Lung (tissue), 12 donors: ENCODE measurements around the gene TNFAIP6. TPM values are rescaled to one million over a fixed set of nuclear protein-coding genes. Genes with fewer than 3 reads are reported as not detected.

Experiments
- ATAC-seq: fragments of 200-7000 bp; cut with Tn5 transposase; one replicate; pipeline ENCODE4 v1.9.1; 2020; ENCODE audit warnings: moderate number of reproducible peaks; ENCODE audit not compliant: insufficient read depth, low FRiP score
- DNase-seq, 3 donors: peaks; one replicate each; pipeline ENCODE4 v3.0.0-alpha.2; 2013 to 2017
- H3K27ac ChIP-seq, 2 donors: one replicate each; pipeline ENCODE4 v1.5.1; 2013; ENCODE audit warnings: mild to moderate bottlenecking in 2 of 2, moderate library complexity in 2 of 2, control low read depth in 1 of 2, inconsistent platforms in 1 of 2, low read depth in 1 of 2, low read length in 1 of 2
- H3K27me3 ChIP-seq, 3 donors: one replicate each; pipeline ENCODE4 v1.5.1; 2013; ENCODE audit warnings: low read length in 2 of 3; ENCODE audit not compliant: control insufficient read depth in 3 of 3, insufficient read depth in 3 of 3
- H3K36me3 ChIP-seq, 4 donors: one replicate each; pipeline ENCODE4 v1.5.1; 2013; ENCODE audit warnings: low read length in 4 of 4, mild to moderate bottlenecking in 1 of 4, moderate library complexity in 1 of 4; ENCODE audit not compliant: control insufficient read depth in 4 of 4, insufficient read depth in 4 of 4
- H3K4me1 ChIP-seq, 5 donors: one replicate each; pipeline ENCODE4 v1.5.1; 2013; ENCODE audit warnings: low read length in 5 of 5, mild to moderate bottlenecking in 2 of 5, moderate library complexity in 1 of 5; ENCODE audit not compliant: control insufficient read depth in 5 of 5, insufficient read depth in 5 of 5
- H3K4me3 ChIP-seq: one replicate; pipeline ENCODE4 v1.5.1; 2013; ENCODE audit warnings: mild to moderate bottlenecking, control low read depth, moderate library complexity
- H3K9ac ChIP-seq, 2 donors: one replicate each; pipeline ENCODE4 v1.5.1; 2013; ENCODE audit warnings: low read length in 2 of 2, control low read depth in 1 of 2; ENCODE audit not compliant: insufficient read depth in 1 of 2
- H3K9me3 ChIP-seq, 4 donors: one replicate each; pipeline ENCODE4 v1.5.1; 2013; ENCODE audit warnings: low read length in 3 of 4, mild to moderate bottlenecking in 1 of 4, moderate library complexity in 1 of 4; ENCODE audit not compliant: control insufficient read depth in 4 of 4, insufficient read depth in 3 of 4
- CTCF ChIP-seq: IDR thresholded peaks from 2 replicates; pipeline ENCODE4 v1.5.1; 2012; ENCODE audit warnings: mild to moderate bottlenecking; ENCODE audit errors: control extremely low read depth, extremely low read depth
- WGBS, 2 donors: extraction: QIAGEN DNeasy Blood & Tissue Kit; methylation state at CpG; one replicate each; pipeline ENCODE4 v1.1.7; 2013; 5-methylcytosine and 5-hydroxymethylcytosine counted together
- polyA plus RNA-seq, 2 donors: library from polyadenylated mRNA; stranded (reverse); fragments of 200-250 nt; gene quantifications; one replicate each; pipeline ENCODE4 v1.2.1, GENCODE V29; 2013
- total RNA-seq, 2 donors: library from RNA; depleted of rRNA in 1 of 2; stranded (reverse); fragments of >200 nt in 1 of 2; gene quantifications; one replicate each; pipeline ENCODE4 v1.2.1, GENCODE V29; 2014 to 2021
- donor health status: control.
- donor health status: control.
- donor health status: Bipolar disorder and iron deficiency.
- donor health status: healthy.
- donor health status: DM: yes; HTN: yes; CAD: no.

The TNFAIP6 gene
- total and polyA plus RNA-seq, 4 donors, result 1.6 to 134 (median 8.4) TPM

- ATAC-seq (no peak), DNase-seq (no peak)
- Histone ChIP-seq H3K36me3 (peaks cover 2 to 10% (median 6%) of the 10 kb centered on the region in 4 donors), H3K27ac (no peak overlapping the region), H3K4me3 (peak overlapping the region; percentile 99), H3K4me1 (peaks cover 0 to 12% (median 0%) of the 10 kb centered on the region in 5 donors), H3K9me3 (no peaks in the 10 kb centered on the region), H3K27me3 (no peaks in the 10 kb centered on the region), H3K9ac (peak overlapping the region in 1 of 2 donors; percentile 76)
- 91 to 92% methylated on average over 24 to 25 of the region's 25 CpGs for WGBS, 2 donors
- TF ChIP-seq CTCF, result no peak
These were observed 51.6 kb downstream of the TNFAIP6 start for GRCh38 chr2:151408788-151409600.

- Histone ChIP-seq H3K27me3 (no peaks in the 10 kb centered on the region), H3K4me3 (peak within 1 kb of the TSS; percentile 99), H3K9me3 (no peaks in the 10 kb centered on the region), H3K27ac (peak within 1 kb of the TSS; percentile 90 to 94), H3K36me3 (peaks cover 2 to 11% (median 7%) of the 10 kb centered on the region in 4 donors), H3K4me1 (peaks cover 0 to 12% (median 0%) of the 10 kb centered on the region in 5 donors), H3K9ac (peak within 1 kb of the TSS; percentile 75 to 76)
- TF ChIP-seq CTCF, result no peak
- WGBS, 2 donors, result 1% methylated on average over 63 to 65 of the region's 65 CpGs
- ATAC-seq (peak; percentile 98), DNase-seq (peak; percentile 92 to 95 (median 93))
These were observed 52.5 kb downstream of the TNFAIP6 start, which contains the start of gene RIF1 for GRCh38 chr2:151409601-151410484. RIF1 (plus strand) TSS chr2:151409902; CDS start chr2:151410424, 522 bp downstream.

GRCh38 chr2:151410485-151410834, 53.1 kb downstream of the TNFAIP6 start:
- 0 to 1% methylated on average over 21 of the region's 21 CpGs for WGBS, 2 donors
- peaks cover 2 to 11% (median 8%) of the 10 kb centered on the region in 4 donors for H3K36me3 ChIP-seq
- H3K9ac ChIP-seq, result peak overlapping the region; percentile 75 to 76
- no peaks in the 10 kb centered on the region for H3K9me3 ChIP-seq
- ATAC-seq, result no peak
- peak overlapping the region; percentile 90 to 94 for H3K27ac ChIP-seq
- DNase-seq, result peak in 2 of 3 donors; percentile 39 to 45
- no peak for TF ChIP-seq CTCF
- H3K4me1 ChIP-seq, result peaks cover 0 to 12% (median 0%) of the 10 kb centered on the region in 5 donors
- H3K27me3 ChIP-seq, result no peaks in the 10 kb centered on the region
- H3K4me3 ChIP-seq, result peak overlapping the region; percentile 99
